SK-N-SH treated with all-trans-retinoic acid at 6 μM for 48 hours (cell line): ENCODE measurements around the gene PTPRT.

ENCODE experiments used
- ATAC-seq: fragments of 200-7000 bp; cut with Tn5 transposase; 3 replicates; pipeline ENCODE4 v1.9.1; 2020; ENCODE audit warnings: mild to moderate bottlenecking, moderate library complexity
- ARNTL ChIP-seq: fragments of 450-650 bp; formaldehyde crosslinking; IDR thresholded peaks from 2 replicates; pipeline ENCODE4 v1.5.0; 2020; ENCODE audit warnings: low read depth, mild to moderate bottlenecking, moderate library complexity, borderline replicate concordance
- BACH2 ChIP-seq: fragments of 250-450 bp; sonication (Bioruptor Pico); IDR thresholded peaks from 2 replicates; pipeline ENCODE4 v1.9.0; 2021; ENCODE audit warnings: mild to moderate bottlenecking, borderline replicate concordance
- CREB5 ChIP-seq: fragments of 250-450 bp; sonication (Bioruptor Pico); IDR thresholded peaks from 2 replicates; pipeline ENCODE4 v1.5.1; 2020; ENCODE audit warnings: low read depth, mild to moderate bottlenecking, moderate library complexity
- CSDC2 ChIP-seq: fragments of 250-450 bp; sonication (Bioruptor Pico); IDR thresholded peaks from 2 replicates; pipeline ENCODE4 v1.5.0; 2020; ENCODE audit warnings: mild to moderate bottlenecking, moderate library complexity
- ESRRG ChIP-seq: fragments of 250-450 bp; sonication (Bioruptor Pico); IDR thresholded peaks from 2 replicates; pipeline ENCODE4 v1.6.1; 2021; ENCODE audit warnings: mild to moderate bottlenecking
- GLIS3 ChIP-seq: fragments of 250-450 bp; sonication (Bioruptor Pico); IDR thresholded peaks from 2 replicates; pipeline ENCODE4 v1.5.0; 2020; ENCODE audit warnings: mild to moderate bottlenecking, moderate library complexity
- OSR1 ChIP-seq: fragments of 250-450 bp; sonication (Bioruptor Pico); IDR thresholded peaks from 2 replicates; pipeline ENCODE4 v1.8.0; 2022; ENCODE audit warnings: moderate library complexity, mild to moderate bottlenecking, inconsistent platforms
- POU6F1 ChIP-seq: fragments of 250-450 bp; sonication (Bioruptor Pico); IDR thresholded peaks from 2 replicates; pipeline ENCODE4 v1.8.0; 2021; ENCODE audit warnings: low read depth, mild to moderate bottlenecking, moderate library complexity, borderline replicate concordance
- PPARA ChIP-seq: fragments of 250-450 bp; sonication (Bioruptor Pico); IDR thresholded peaks from 2 replicates; pipeline ENCODE4 v1.5.0; 2020; ENCODE audit warnings: mild to moderate bottlenecking, borderline replicate concordance
- RARB ChIP-seq: fragments of 250-450 bp; sonication (Bioruptor Pico); IDR thresholded peaks from 2 replicates; pipeline ENCODE4 v1.8.0; 2021; ENCODE audit warnings: mild to moderate bottlenecking, moderate library complexity
- SNAI2 ChIP-seq: fragments of 250-450 bp; sonication (Bioruptor Pico); IDR thresholded peaks from 2 replicates; pipeline ENCODE4 v1.5.0; 2020; ENCODE audit warnings: mild to moderate bottlenecking, moderate library complexity
- TOX ChIP-seq: fragments of 250-450 bp; sonication (Bioruptor Pico); IDR thresholded peaks from 2 replicates; pipeline ENCODE4 v1.8.0; 2021; ENCODE audit warnings: mild to moderate bottlenecking, moderate library complexity, borderline replicate concordance
- ZC3H10 ChIP-seq: fragments of 250-450 bp; sonication (Bioruptor Pico); IDR thresholded peaks from 2 replicates; pipeline ENCODE4 v1.5.1; 2021; ENCODE audit warnings: mild to moderate bottlenecking, moderate library complexity
- ZFP3 ChIP-seq: fragments of 250-450 bp; sonication (Bioruptor Pico); IDR thresholded peaks from 2 replicates; pipeline ENCODE4 v1.5.0; 2020; ENCODE audit warnings: mild to moderate bottlenecking, moderate library complexity
- ZFP30 ChIP-seq: fragments of 450-650 bp; formaldehyde crosslinking; IDR thresholded peaks from 2 replicates; pipeline ENCODE4 v1.5.0; 2022; ENCODE audit warnings: mild to moderate bottlenecking, moderate library complexity
- ZNF565 ChIP-seq: fragments of 450-650 bp; formaldehyde crosslinking; conservative IDR thresholded peaks from 2 replicates; pipeline ENCODE4 v1.5.0; 2020; ENCODE audit warnings: low read depth, mild to moderate bottlenecking, moderate library complexity
- ZNF70 ChIP-seq: fragments of 450-650 bp; formaldehyde crosslinking; IDR thresholded peaks from 2 replicates; pipeline ENCODE4 v1.5.0; 2020; ENCODE audit warnings: mild to moderate bottlenecking, moderate library complexity
- ZNF8 ChIP-seq: fragments of 450-650 bp; formaldehyde crosslinking; IDR thresholded peaks from 2 replicates; pipeline ENCODE4 v1.5.0; 2020; ENCODE audit warnings: mild to moderate bottlenecking, moderate library complexity
- TF ChIP-seq, protein P1 (sequence below): fragments of 250-450 bp; sonication (Bioruptor Pico); IDR thresholded peaks from 2 replicates; pipeline ENCODE4 v1.5.1; 2021; ENCODE audit warnings: mild to moderate bottlenecking, moderate library complexity
- TF ChIP-seq, protein P2 (sequence below): fragments of 250-450 bp; sonication (Bioruptor Pico); IDR thresholded peaks from 2 replicates; pipeline ENCODE4 v1.8.0; 2020; ENCODE audit warnings: mild to moderate bottlenecking, moderate library complexity, borderline replicate concordance
- TF ChIP-seq, protein P3 (sequence below): fragments of 250-450 bp; sonication (Bioruptor Pico); IDR thresholded peaks from 2 replicates; pipeline ENCODE4 v1.5.0; 2020; ENCODE audit warnings: mild to moderate bottlenecking, moderate library complexity

The PTPRT gene

GRCh38 chr20:42862446-42862845, 327.3 kb downstream of the PTPRT start:
- TF ChIP-seq RARB (CRISPR knock-in tag) (no peak), ZC3H10 (no peak), GLIS3 (CRISPR knock-in tag) (no peak), BACH2 (no peak), CREB5 (CRISPR knock-in tag) (no peak), OSR1 (CRISPR knock-in tag) (no peak), ARNTL (no peak), ZFP30 (CRISPR knock-in tag) (no peak), ZNF565 (CRISPR knock-in tag) (no peak), CSDC2 (CRISPR knock-in tag) (no peak), ZNF70 (no peak), POU6F1 (no peak), ESRRG (CRISPR knock-in tag) (no peak), ZNF8 (CRISPR knock-in tag) (no peak)
- TF ChIP-seq, protein P1, sequence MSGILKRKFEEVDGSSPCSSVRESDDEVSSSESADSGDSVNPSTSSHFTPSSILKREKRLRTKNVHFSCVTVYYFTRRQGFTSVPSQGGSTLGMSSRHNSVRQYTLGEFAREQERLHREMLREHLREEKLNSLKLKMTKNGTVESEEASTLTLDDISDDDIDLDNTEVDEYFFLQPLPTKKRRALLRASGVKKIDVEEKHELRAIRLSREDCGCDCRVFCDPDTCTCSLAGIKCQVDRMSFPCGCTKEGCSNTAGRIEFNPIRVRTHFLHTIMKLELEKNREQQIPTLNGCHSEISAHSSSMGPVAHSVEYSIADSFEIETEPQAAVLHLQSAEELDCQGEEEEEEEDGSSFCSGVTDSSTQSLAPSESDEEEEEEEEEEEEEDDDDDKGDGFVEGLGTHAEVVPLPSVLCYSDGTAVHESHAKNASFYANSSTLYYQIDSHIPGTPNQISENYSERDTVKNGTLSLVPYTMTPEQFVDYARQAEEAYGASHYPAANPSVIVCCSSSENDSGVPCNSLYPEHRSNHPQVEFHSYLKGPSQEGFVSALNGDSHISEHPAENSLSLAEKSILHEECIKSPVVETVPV (CRISPR knock-in tag): no peak
- TF ChIP-seq, protein P2, sequence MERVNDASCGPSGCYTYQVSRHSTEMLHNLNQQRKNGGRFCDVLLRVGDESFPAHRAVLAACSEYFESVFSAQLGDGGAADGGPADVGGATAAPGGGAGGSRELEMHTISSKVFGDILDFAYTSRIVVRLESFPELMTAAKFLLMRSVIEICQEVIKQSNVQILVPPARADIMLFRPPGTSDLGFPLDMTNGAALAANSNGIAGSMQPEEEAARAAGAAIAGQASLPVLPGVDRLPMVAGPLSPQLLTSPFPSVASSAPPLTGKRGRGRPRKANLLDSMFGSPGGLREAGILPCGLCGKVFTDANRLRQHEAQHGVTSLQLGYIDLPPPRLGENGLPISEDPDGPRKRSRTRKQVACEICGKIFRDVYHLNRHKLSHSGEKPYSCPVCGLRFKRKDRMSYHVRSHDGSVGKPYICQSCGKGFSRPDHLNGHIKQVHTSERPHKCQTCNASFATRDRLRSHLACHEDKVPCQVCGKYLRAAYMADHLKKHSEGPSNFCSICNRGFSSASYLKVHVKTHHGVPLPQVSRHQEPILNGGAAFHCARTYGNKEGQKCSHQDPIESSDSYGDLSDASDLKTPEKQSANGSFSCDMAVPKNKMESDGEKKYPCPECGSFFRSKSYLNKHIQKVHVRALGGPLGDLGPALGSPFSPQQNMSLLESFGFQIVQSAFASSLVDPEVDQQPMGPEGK (CRISPR knock-in tag): no peak
- TF ChIP-seq, all 23 proteins: peak for 0
- no peak for ATAC-seq

DNA sequence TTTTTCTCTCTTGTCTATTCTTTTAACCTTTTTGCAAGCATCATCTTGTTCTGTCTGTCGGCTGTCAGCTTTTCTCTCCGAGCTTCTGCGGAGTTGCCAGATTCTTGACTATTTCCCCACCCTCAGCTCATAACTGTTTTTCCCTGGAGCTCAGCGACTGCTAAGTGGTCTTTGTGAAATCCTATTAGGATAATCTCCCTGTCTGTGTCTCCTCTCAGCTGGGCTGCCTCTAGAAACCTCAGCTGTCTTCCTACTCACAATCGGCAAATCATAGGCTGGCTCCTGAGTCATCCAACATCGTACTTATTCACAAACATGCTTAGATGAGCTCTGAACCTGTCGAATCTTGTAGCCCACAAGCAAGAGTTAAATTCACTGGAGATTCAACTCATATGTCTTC, 332.3 kb downstream of the PTPRT start:
- TF ChIP-seq TOX (CRISPR knock-in tag): no peak
- TF ChIP-seq BACH2: no peak
- no peak for TF ChIP-seq PPARA (CRISPR knock-in tag)
- TF ChIP-seq SNAI2 (CRISPR knock-in tag): no peak
- no peak for TF ChIP-seq GLIS3 (CRISPR knock-in tag)
- TF ChIP-seq ZC3H10: no peak
- TF ChIP-seq, protein P2 (CRISPR knock-in tag): no peak
- TF ChIP-seq CREB5 (CRISPR knock-in tag): no peak
- TF ChIP-seq ZNF70: no peak
- no peak for TF ChIP-seq CSDC2 (CRISPR knock-in tag)
- TF ChIP-seq ZNF565 (CRISPR knock-in tag): no peak
- TF ChIP-seq, all 23 proteins: peak for 0
- no peak for ATAC-seq

GRCh38 chr20:42855896-42856295, 333.8 kb downstream of the PTPRT start:
- TF ChIP-seq RARB (CRISPR knock-in tag) (no peak), CREB5 (CRISPR knock-in tag) (no peak), TOX (CRISPR knock-in tag) (no peak), ZNF565 (CRISPR knock-in tag) (no peak), ESRRG (CRISPR knock-in tag) (no peak), ZFP3 (CRISPR knock-in tag) (no peak), ZNF8 (CRISPR knock-in tag) (no peak), GLIS3 (CRISPR knock-in tag) (no peak), ZNF70 (no peak), ARNTL (no peak)
- TF ChIP-seq, protein P3, sequence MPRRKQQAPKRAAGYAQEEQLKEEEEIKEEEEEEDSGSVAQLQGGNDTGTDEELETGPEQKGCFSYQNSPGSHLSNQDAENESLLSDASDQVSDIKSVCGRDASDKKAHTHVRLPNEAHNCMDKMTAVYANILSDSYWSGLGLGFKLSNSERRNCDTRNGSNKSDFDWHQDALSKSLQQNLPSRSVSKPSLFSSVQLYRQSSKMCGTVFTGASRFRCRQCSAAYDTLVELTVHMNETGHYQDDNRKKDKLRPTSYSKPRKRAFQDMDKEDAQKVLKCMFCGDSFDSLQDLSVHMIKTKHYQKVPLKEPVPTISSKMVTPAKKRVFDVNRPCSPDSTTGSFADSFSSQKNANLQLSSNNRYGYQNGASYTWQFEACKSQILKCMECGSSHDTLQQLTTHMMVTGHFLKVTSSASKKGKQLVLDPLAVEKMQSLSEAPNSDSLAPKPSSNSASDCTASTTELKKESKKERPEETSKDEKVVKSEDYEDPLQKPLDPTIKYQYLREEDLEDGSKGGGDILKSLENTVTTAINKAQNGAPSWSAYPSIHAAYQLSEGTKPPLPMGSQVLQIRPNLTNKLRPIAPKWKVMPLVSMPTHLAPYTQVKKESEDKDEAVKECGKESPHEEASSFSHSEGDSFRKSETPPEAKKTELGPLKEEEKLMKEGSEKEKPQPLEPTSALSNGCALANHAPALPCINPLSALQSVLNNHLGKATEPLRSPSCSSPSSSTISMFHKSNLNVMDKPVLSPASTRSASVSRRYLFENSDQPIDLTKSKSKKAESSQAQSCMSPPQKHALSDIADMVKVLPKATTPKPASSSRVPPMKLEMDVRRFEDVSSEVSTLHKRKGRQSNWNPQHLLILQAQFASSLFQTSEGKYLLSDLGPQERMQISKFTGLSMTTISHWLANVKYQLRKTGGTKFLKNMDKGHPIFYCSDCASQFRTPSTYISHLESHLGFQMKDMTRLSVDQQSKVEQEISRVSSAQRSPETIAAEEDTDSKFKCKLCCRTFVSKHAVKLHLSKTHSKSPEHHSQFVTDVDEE (CRISPR knock-in tag): no peak
- no peak for ATAC-seq
